ENCODE measurements around the gene SNRPD3.
"Not testable (repeated sequence)": the region's sequence is repeated elsewhere in the genome, so short reads cannot be mapped to it uniquely, and the experiment has no call there.

Gene SNRPD3

GRCh38 chr22:24592058-24592850 lies 36.5 kb downstream of the SNRPD3 start:
- DNase-seq (ENCODE audit: low spot score): peak; percentile 45

- peak; percentile 97 for DNase-seq (ENCODE audit: low spot score)
These were observed 37.2 kb downstream of the SNRPD3 start, which contains the start of gene LRRC75B for GRCh38 chr22:24592851-24593558. TSS of gene LRRC75B (minus strand) at chr22:24593073. CDS start at chr22:24593039, 34 bp downstream.

- DNase-seq (ENCODE audit: low spot score): not testable (repeated sequence)
These were observed 37.7 kb downstream of the SNRPD3 start for GRCh38 chr22:24593559-24593835.

- no peak for DNase-seq (ENCODE audit: low spot score)
These were observed 38.2 kb downstream of the SNRPD3 start for GRCh38 chr22:24593836-24594568.

- no peak for DNase-seq (ENCODE audit: low spot score)
These were observed 38.8 kb downstream of the SNRPD3 start for GRCh38 chr22:24594569-24595120.

GRCh38 chr22:24595228-24595627 lies 39.4 kb downstream of the SNRPD3 start:
- DNase-seq (ENCODE audit: low spot score): no peak

GRCh38 chr22:24595863-24596262 lies 40.1 kb downstream of the SNRPD3 start:
- no peak for DNase-seq (ENCODE audit: low spot score)

GRCh38 chr22:24597076-24597475 lies 41.3 kb downstream of the SNRPD3 start:
- DNase-seq (ENCODE audit: low spot score): not testable (repeated sequence)

- DNase-seq (ENCODE audit: low spot score): no peak
These were observed 43.7 kb downstream of the SNRPD3 start for GRCh38 chr22:24599514-24599913.

GRCh38 chr22:24599958-24600715 lies 44.3 kb downstream of the SNRPD3 start:
- not testable (repeated sequence) for DNase-seq (ENCODE audit: low spot score)

GRCh38 chr22:24601217-24602104 lies 45.7 kb downstream of the SNRPD3 start:
- DNase-seq (ENCODE audit: low spot score): no peak

GRCh38 chr22:24602105-24602749 lies 46.4 kb downstream of the SNRPD3 start:
- DNase-seq (ENCODE audit: low spot score): not testable (repeated sequence)

GRCh38 chr22:24602847-24603769 lies 47.3 kb downstream of the SNRPD3 start, which contains the start of gene GGT1:
TSS of gene GGT1 (plus strand) at chr22:24603193. CDS start at chr22:24611082, 7,889 bp downstream.
- DNase-seq (ENCODE audit: low spot score): not testable (repeated sequence)

- DNase-seq (ENCODE audit: low spot score): not testable (repeated sequence)
These were observed 48.2 kb downstream of the SNRPD3 start for GRCh38 chr22:24603770-24604629.

GRCh38 chr22:24606340-24606739 lies 50.5 kb downstream of the SNRPD3 start:
- DNase-seq (ENCODE audit: low spot score): not testable (repeated sequence)

- not testable (repeated sequence) for DNase-seq (ENCODE audit: low spot score)
These were observed 51.7 kb downstream of the SNRPD3 start for GRCh38 chr22:24607429-24607983.

GRCh38 chr22:24608327-24608726 lies 52.5 kb downstream of the SNRPD3 start:
- DNase-seq (ENCODE audit: low spot score): not testable (repeated sequence)

All from AG08396 (cell line).